ENCODE measurements around the gene CSNK1G3. TPM values are rescaled to one million over a fixed set of nuclear protein-coding genes. Genes with fewer than 3 reads are reported as not detected.
"Not testable (repeated sequence)": the region's sequence is repeated elsewhere in the genome, so short reads cannot be mapped to it uniquely, and the experiment has no call there.

Gene CSNK1G3
- polyA plus RNA-seq (2012; ENCODE audit: insufficient read depth, insufficient read length) = 12.3 TPM

- DNase-seq (ENCODE audit: low read depth, low spot score) = peak; percentile 91
- H3K4me3 ChIP-seq (ENCODE audit: low read length) = peak within 1 kb of the TSS; percentile 73
Observed at GRCh38 chr5:123511648-123512605, at the start of gene CSNK1G3. TSS of gene CSNK1G3 (plus strand) at chr5:123512177. CDS start at chr5:123545664, 33,487 bp downstream.

GRCh38 chr5:123466839-123467238 is 45.1 kb upstream of the CSNK1G3 start:
- not testable (repeated sequence) for DNase-seq (ENCODE audit: low read depth, low spot score); H3K4me3 ChIP-seq (ENCODE audit: low read length)

GRCh38 chr5:123471385-123471784 is 40.6 kb upstream of the CSNK1G3 start:
- no peak overlapping the region for H3K4me3 ChIP-seq (ENCODE audit: low read length)
- no peak for DNase-seq (ENCODE audit: low read depth, low spot score)

- no peak for DNase-seq (ENCODE audit: low read depth, low spot score)
- no peak overlapping the region for H3K4me3 ChIP-seq (ENCODE audit: low read length)
Observed at GRCh38 chr5:123472150-123472924, 39.6 kb upstream of the CSNK1G3 start.

- no peak overlapping the region for H3K4me3 ChIP-seq (ENCODE audit: low read length)
- DNase-seq (ENCODE audit: low read depth, low spot score) = no peak
Observed at GRCh38 chr5:123474228-123474627, 37.7 kb upstream of the CSNK1G3 start.

- no peak overlapping the region for H3K4me3 ChIP-seq (ENCODE audit: low read length)
- DNase-seq (ENCODE audit: low read depth, low spot score) = no peak
Observed at GRCh38 chr5:123476731-123477130, 35.2 kb upstream of the CSNK1G3 start.

GRCh38 chr5:123478546-123478945 is 33.4 kb upstream of the CSNK1G3 start:
- H3K4me3 ChIP-seq (ENCODE audit: low read length) = no peak overlapping the region
- no peak for DNase-seq (ENCODE audit: low read depth, low spot score)

GRCh38 chr5:123482258-123482657 is 29.7 kb upstream of the CSNK1G3 start:
- no peak for DNase-seq (ENCODE audit: low read depth, low spot score)
- H3K4me3 ChIP-seq (ENCODE audit: low read length) = no peak overlapping the region

GRCh38 chr5:123483446-123484077 is 28.4 kb upstream of the CSNK1G3 start:
- DNase-seq (ENCODE audit: low read depth, low spot score) = no peak
- H3K4me3 ChIP-seq (ENCODE audit: low read length) = no peak overlapping the region

GRCh38 chr5:123485275-123485674 is 26.7 kb upstream of the CSNK1G3 start:
- no peak for DNase-seq (ENCODE audit: low read depth, low spot score)
- H3K4me3 ChIP-seq (ENCODE audit: low read length) = no peak overlapping the region

- no peak for DNase-seq (ENCODE audit: low read depth, low spot score)
- no peak overlapping the region for H3K4me3 ChIP-seq (ENCODE audit: low read length)
Observed at GRCh38 chr5:123486951-123487655, 24.9 kb upstream of the CSNK1G3 start.

GRCh38 chr5:123490974-123491373 is 21.0 kb upstream of the CSNK1G3 start:
- DNase-seq (ENCODE audit: low read depth, low spot score) = no peak
- no peak overlapping the region for H3K4me3 ChIP-seq (ENCODE audit: low read length)

GRCh38 chr5:123495211-123495610 is 16.8 kb upstream of the CSNK1G3 start:
- DNase-seq (ENCODE audit: low read depth, low spot score); H3K4me3 ChIP-seq (ENCODE audit: low read length): not testable (repeated sequence)

GRCh38 chr5:123496892-123497291 is 15.1 kb upstream of the CSNK1G3 start:
- H3K4me3 ChIP-seq (ENCODE audit: low read length) = no peak overlapping the region

GRCh38 chr5:123500471-123500870 is 11.5 kb upstream of the CSNK1G3 start:
- no peak for DNase-seq (ENCODE audit: low read depth, low spot score)
- no peak overlapping the region for H3K4me3 ChIP-seq (ENCODE audit: low read length)

More at GRCh38 chr5:123496892-123497291, 15.1 kb upstream of the CSNK1G3 start:
- DNase-seq (ENCODE audit: low read depth, low spot score) = no peak

GRCh38 chr5:123502120-123502519 is 9.9 kb upstream of the CSNK1G3 start:
- DNase-seq (ENCODE audit: low read depth, low spot score) = no peak
- no peak overlapping the region for H3K4me3 ChIP-seq (ENCODE audit: low read length)

- H3K4me3 ChIP-seq (ENCODE audit: low read length) = no peak overlapping the region
- DNase-seq (ENCODE audit: low read depth, low spot score) = no peak
Observed at GRCh38 chr5:123503299-123503698, 8.7 kb upstream of the CSNK1G3 start.

- no peak for DNase-seq (ENCODE audit: low read depth, low spot score)
- H3K4me3 ChIP-seq (ENCODE audit: low read length) = no peak overlapping the region
Observed at GRCh38 chr5:123505633-123506032, 6.3 kb upstream of the CSNK1G3 start.

GRCh38 chr5:123508441-123508840 is 3.5 kb upstream of the CSNK1G3 start:
- H3K4me3 ChIP-seq (ENCODE audit: low read length) = no peak overlapping the region
- DNase-seq (ENCODE audit: low read depth, low spot score) = no peak

All from Jurkat, Clone E6-1 (cell line).